Mucosa of rectum (tissue), 2 donors: ENCODE data around the gene APBA2.

Experiments used
- H3K27ac ChIP-seq, 2 donors: one replicate each; pipeline ENCODE4 v1.7.0; 2013; ENCODE audit warnings: inconsistent platforms in 2 of 2, low read depth in 2 of 2, low read length in 2 of 2
- H3K27me3 ChIP-seq, 2 donors: one replicate each; pipeline ENCODE4 v1.7.0; 2013; ENCODE audit warnings: low read length in 2 of 2; ENCODE audit not compliant: control insufficient read depth in 2 of 2, insufficient read depth in 2 of 2
- H3K36me3 ChIP-seq, 2 donors: one replicate each; pipeline ENCODE4 v1.7.0; 2013; ENCODE audit warnings: low read length in 2 of 2; ENCODE audit not compliant: control insufficient read depth in 2 of 2, insufficient read depth in 2 of 2
- H3K4me1 ChIP-seq, 2 donors: one replicate each; pipeline ENCODE4 v1.7.0; 2013; ENCODE audit warnings: low read length in 2 of 2, mild to moderate bottlenecking in 1 of 2; ENCODE audit not compliant: control insufficient read depth in 2 of 2, insufficient read depth in 2 of 2
- H3K4me3 ChIP-seq, 2 donors: one replicate each; pipeline ENCODE4 v1.7.0; 2013; ENCODE audit warnings: low read length in 2 of 2
- H3K9ac ChIP-seq, 2 donors: one replicate each; pipeline ENCODE4 v1.7.0; 2013; ENCODE audit warnings: low read length in 2 of 2, low read depth in 1 of 2, mild to moderate bottlenecking in 1 of 2
- H3K9me3 ChIP-seq, 2 donors: one replicate each; pipeline ENCODE4 v1.7.0; 2013; ENCODE audit warnings: low read length in 2 of 2; ENCODE audit not compliant: control insufficient read depth in 2 of 2
- donor health status: healthy.
- donor health status: Normal muscosa, but diverticular disease.

The APBA2 gene

DNA sequence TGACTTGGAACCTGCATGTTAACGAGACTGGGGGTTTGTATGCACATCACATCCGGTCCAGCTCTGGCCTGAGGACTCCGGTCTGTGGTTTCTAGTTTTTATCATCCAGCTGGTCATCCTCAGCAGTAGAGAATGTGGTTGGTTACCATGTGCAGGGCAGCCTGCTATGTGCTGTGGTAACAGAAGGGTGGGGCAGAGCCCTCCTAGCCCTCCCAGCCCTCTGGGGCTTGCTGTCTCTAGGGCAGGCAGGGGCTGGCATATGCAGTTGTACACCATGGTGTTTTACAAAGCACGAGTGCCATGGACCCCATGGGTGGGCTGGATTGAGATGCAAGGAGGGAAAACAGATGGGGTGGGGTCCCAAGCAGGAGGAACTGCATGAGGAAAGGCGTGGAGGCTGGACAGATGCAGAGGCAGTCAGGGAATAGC, 70.2 kb downstream of the APBA2 start:
- Histone ChIP-seq H3K36me3 (no peaks in the 10 kb centered on the region), H3K4me3 (no peak overlapping the region), H3K27ac (no peak overlapping the region), H3K27me3 (peaks cover 0 to 3% of the 10 kb centered on the region in 2 donors), H3K9me3 (no peaks in the 10 kb centered on the region), H3K9ac (no peak overlapping the region), H3K4me1 (no peaks in the 10 kb centered on the region)

DNA sequence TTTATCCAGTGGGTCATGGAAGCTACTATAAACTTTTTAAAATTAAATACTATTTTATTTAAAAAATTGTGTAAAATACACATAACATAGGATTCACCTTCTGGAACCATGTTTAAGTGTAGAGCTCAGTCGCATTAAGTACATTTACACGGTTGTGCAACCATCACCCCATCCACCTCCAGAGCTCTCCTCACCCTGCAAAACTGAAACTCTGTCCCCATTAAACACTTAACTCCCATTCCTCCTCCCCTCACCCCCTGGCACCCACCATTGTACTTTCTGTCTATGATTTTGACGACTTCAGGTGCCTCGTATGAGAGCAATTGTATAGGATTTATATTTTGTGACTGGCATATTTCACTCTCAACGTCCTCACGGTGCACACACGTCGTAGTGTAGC, 70.7 kb downstream of the APBA2 start:
- peaks cover 0 to 3% of the 10 kb centered on the region in 2 donors for H3K27me3 ChIP-seq
- H3K27ac ChIP-seq = no peak overlapping the region
- H3K4me3 ChIP-seq = no peak overlapping the region
- H3K9me3 ChIP-seq = no peaks in the 10 kb centered on the region
- no peaks in the 10 kb centered on the region for H3K36me3 ChIP-seq
- no peaks in the 10 kb centered on the region for H3K4me1 ChIP-seq
- H3K9ac ChIP-seq = no peak overlapping the region

- Histone ChIP-seq H3K36me3 (no peaks in the 10 kb centered on the region), H3K4me3 (no peak overlapping the region), H3K9ac (no peak overlapping the region), H3K9me3 (no peaks in the 10 kb centered on the region), H3K27me3 (peaks cover 0 to 3% of the 10 kb centered on the region in 2 donors), H3K4me1 (no peaks in the 10 kb centered on the region), H3K27ac (no peak overlapping the region)
These were observed 72.1 kb downstream of the APBA2 start for GRCh38 chr15:28957606-28958498.

DNA sequence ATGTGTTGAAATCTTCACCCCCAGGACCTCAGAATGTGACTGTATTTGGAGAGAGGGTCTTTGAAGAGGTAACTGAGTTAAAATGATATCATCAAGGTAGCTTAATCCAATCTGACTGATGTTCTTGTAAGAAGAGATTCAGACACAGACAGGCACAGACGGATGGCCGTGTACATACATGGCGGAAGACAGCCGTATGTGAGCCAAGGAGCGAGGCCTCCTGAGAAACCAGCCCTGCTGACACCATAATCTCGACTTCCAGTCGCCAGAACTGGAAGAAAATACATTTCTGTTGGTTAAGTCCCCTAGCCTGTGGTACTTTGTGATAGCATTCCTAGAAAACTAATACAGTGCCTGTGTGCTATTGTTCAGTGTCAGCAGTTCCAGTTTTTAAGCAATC, 73.6 kb downstream of the APBA2 start:
- no peak overlapping the region for H3K4me3 ChIP-seq
- H3K4me1 ChIP-seq = no peaks in the 10 kb centered on the region
- no peak overlapping the region for H3K9ac ChIP-seq
- H3K9me3 ChIP-seq = no peaks in the 10 kb centered on the region
- H3K27me3 ChIP-seq = peaks cover 0 to 3% of the 10 kb centered on the region in 2 donors
- no peak overlapping the region for H3K27ac ChIP-seq
- no peaks in the 10 kb centered on the region for H3K36me3 ChIP-seq

DNA sequence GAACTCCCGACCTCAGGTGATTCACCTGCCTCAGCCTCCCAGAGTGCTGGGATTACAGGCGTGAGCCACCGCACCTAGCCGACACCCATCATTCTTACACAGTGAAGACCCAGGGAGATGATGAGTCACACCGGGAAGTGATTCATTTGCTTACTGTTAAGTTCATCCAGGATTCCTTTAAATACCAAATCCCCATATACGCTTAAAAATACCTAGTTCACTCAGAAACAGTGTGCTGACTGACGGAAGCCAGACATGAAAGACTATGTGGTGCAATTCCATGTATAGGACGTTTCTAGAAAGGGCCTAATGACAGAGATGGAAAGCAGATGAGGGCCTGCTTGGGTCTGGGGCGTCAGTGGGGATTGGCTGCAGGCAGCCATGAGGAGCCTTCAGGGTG, 75.2 kb downstream of the APBA2 start:
- Histone ChIP-seq H3K9ac (no peak overlapping the region), H3K4me3 (no peak overlapping the region), H3K9me3 (no peaks in the 10 kb centered on the region), H3K27ac (no peak overlapping the region), H3K27me3 (no peaks in the 10 kb centered on the region), H3K4me1 (no peaks in the 10 kb centered on the region), H3K36me3 (no peaks in the 10 kb centered on the region)

GRCh38 chr15:28961391-28961790, 75.6 kb downstream of the APBA2 start:
- Histone ChIP-seq H3K9ac (no peak overlapping the region), H3K9me3 (no peaks in the 10 kb centered on the region), H3K4me3 (no peak overlapping the region), H3K27me3 (no peaks in the 10 kb centered on the region), H3K27ac (no peak overlapping the region), H3K4me1 (no peaks in the 10 kb centered on the region), H3K36me3 (no peaks in the 10 kb centered on the region)

DNA sequence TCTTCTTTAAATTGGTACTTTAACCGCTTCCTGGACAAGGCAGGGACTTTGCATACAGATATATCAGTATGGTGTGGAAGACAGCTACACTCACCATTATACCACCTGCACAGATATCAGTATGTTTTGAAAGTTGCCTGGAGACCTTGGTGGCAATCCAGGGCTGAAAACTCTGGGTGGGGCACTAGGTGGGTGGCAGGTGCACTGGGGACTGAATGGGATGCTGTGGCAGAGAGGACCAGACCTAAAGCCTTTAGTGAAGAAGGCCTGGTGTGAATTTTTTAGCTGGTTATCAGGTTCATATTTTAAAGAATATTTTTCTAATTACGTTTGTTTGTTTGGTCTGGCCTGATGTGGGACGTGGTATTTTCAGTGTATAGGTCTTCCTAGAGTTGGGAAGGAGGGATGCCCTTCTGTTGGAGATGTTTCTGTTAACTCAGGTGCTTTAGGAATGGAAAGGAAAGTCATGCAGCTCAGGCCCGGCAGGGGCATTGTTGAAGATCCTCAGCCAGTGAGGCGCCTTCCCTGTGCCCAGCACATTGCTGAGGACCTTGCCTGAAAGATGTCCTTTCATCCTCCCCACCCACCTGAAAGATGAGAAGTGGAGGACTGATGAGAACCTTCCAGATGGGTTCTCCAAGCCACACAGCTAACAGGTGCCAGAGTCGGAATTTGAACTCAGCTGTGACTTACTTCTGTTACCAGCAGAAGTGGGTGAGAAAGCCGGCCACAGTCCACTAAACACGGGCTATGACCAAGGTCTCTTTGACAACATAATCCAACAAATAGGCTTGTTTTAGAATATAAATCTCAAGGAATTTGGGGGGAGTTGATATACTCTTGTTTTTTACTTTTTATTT, 77.3 kb downstream of the APBA2 start:
- no peak overlapping the region for H3K27ac ChIP-seq
- no peaks in the 10 kb centered on the region for H3K9me3 ChIP-seq
- no peaks in the 10 kb centered on the region for H3K4me1 ChIP-seq
- no peaks in the 10 kb centered on the region for H3K27me3 ChIP-seq
- no peak overlapping the region for H3K4me3 ChIP-seq
- no peaks in the 10 kb centered on the region for H3K36me3 ChIP-seq
- no peak overlapping the region for H3K9ac ChIP-seq

DNA sequence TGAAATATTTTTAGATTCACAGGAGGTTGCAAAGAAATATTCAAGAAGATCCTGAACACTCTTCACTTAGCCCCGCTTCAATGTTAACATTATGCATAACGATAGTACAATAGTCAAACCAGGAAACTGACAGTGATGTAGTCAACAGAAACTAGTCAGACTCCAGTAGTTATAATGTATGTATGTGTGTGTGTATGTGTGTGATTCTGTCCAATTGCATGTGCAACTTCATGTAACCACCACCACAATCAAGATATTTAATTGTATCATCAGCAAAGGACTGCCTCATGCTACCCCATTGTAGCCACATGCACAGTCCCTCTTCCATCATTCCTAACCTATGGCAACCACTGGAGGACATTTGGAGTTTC, 77.9 kb downstream of the APBA2 start:
- Histone ChIP-seq H3K27ac (no peak overlapping the region), H3K36me3 (no peaks in the 10 kb centered on the region), H3K9me3 (no peaks in the 10 kb centered on the region), H3K4me3 (no peak overlapping the region), H3K27me3 (no peaks in the 10 kb centered on the region), H3K9ac (no peak overlapping the region), H3K4me1 (no peaks in the 10 kb centered on the region)

GRCh38 chr15:28964098-28964497, 78.3 kb downstream of the APBA2 start:
- Histone ChIP-seq H3K27ac (no peak overlapping the region), H3K27me3 (no peaks in the 10 kb centered on the region), H3K9ac (no peak overlapping the region), H3K4me3 (no peak overlapping the region), H3K9me3 (no peaks in the 10 kb centered on the region), H3K4me1 (no peaks in the 10 kb centered on the region), H3K36me3 (no peaks in the 10 kb centered on the region)

GRCh38 chr15:28967066-28967465, 81.3 kb downstream of the APBA2 start:
- Histone ChIP-seq H3K9ac (no peak overlapping the region), H3K27ac (no peak overlapping the region), H3K4me1 (no peaks in the 10 kb centered on the region), H3K4me3 (no peak overlapping the region), H3K9me3 (no peaks in the 10 kb centered on the region), H3K27me3 (no peaks in the 10 kb centered on the region), H3K36me3 (no peaks in the 10 kb centered on the region)
